IMR-90 (cell line): ENCODE data around the gene ZNF236. TPM values are rescaled to one million over a fixed set of nuclear protein-coding genes. Genes with fewer than 3 reads are reported as not detected.

Experiments used
- ATAC-seq: fragments of 200-7000 bp; cut with Tn5 transposase; 2 replicates; pipeline ENCODE4 v1.9.1; 2020; ENCODE audit warnings: low read depth, mild to moderate bottlenecking, moderate library complexity
- BruUV-seq: library from RNA; stranded (reverse); fragments of 400-500 nt; replicated peaks from 2 replicates; lab custom pipeline; 2021; lab: Mats Ljungman, UMichigan
- CTCF ChIA-PET: fragments of 300-600 bp; formaldehyde crosslinking; extraction: SDS; loops from one replicate; lab custom pipeline; 2021; ENCODE audit warnings: antibody characterized with exemption; lab: Yijun Ruan, JAX
- POLR2A ChIA-PET: fragments of 300-600 bp; sonication (Branson Sonifier 250); formaldehyde crosslinking; loops from one replicate; lab custom pipeline; 2022; ENCODE audit warnings: antibody characterized with exemption; ENCODE audit not compliant: unreplicated experiment; lab: Charles Lee
- DNase-seq: peaks from one replicate; pipeline ENCODE4 v3.0.0; 2013
- H2AFZ ChIP-seq: replicated peaks from 2 replicates; pipeline ENCODE3; 2013; ENCODE audit warnings: low read length, mild to moderate bottlenecking; ENCODE audit not compliant: poor library complexity
- H2AK5ac ChIP-seq: 2 replicates; pipeline ENCODE4 v1.6.1; 2013; ENCODE audit warnings: low read depth, low read length, inconsistent platforms
- H2AK9ac ChIP-seq: replicated peaks from 2 replicates; pipeline ENCODE3; 2013; ENCODE audit warnings: mild to moderate bottlenecking, low read depth, low read length, moderate library complexity; ENCODE audit not compliant: poor library complexity
- H2BK120ac ChIP-seq: 2 replicates; pipeline ENCODE4 v1.6.1; 2013; ENCODE audit warnings: low read depth, low read length, inconsistent platforms
- H2BK15ac ChIP-seq: 3 replicates; pipeline ENCODE4 v1.6.1; 2013; ENCODE audit warnings: low read depth, low read length, inconsistent platforms
- H2BK20ac ChIP-seq: 2 replicates; pipeline ENCODE4 v1.6.1; 2013; ENCODE audit warnings: low read depth, mild to moderate bottlenecking, inconsistent platforms, low read length, moderate library complexity
- H2BK5ac ChIP-seq: 2 replicates; pipeline ENCODE4 v1.6.1; 2013; ENCODE audit warnings: mild to moderate bottlenecking, low read depth, low read length, inconsistent platforms; ENCODE audit not compliant: poor library complexity, severe bottlenecking
- H3K14ac ChIP-seq: replicated peaks from 2 replicates; pipeline ENCODE4 v1.6.1; 2013; ENCODE audit warnings: low read depth, low read length, inconsistent platforms
- H3K18ac ChIP-seq: 2 replicates; pipeline ENCODE4 v1.6.1; 2013; ENCODE audit warnings: low read depth, low read length, control low read depth
- H3K23ac ChIP-seq: 2 replicates; pipeline ENCODE4 v1.6.1; 2013; ENCODE audit warnings: low read depth, low read length, inconsistent platforms
- H3K27ac ChIP-seq: 2 replicates; pipeline ENCODE4 v1.5.1; 2013; ENCODE audit warnings: mild to moderate bottlenecking, control low read depth, low read length; ENCODE audit not compliant: insufficient read depth
- H3K27me3 ChIP-seq: 2 replicates; pipeline ENCODE4 v1.6.1; 2013; ENCODE audit warnings: low read length; ENCODE audit not compliant: control insufficient read depth, insufficient read depth
- H3K36me3 ChIP-seq: 2 replicates; pipeline ENCODE4 v1.6.1; 2013; ENCODE audit warnings: low read length, mixed read lengths; ENCODE audit not compliant: control insufficient read depth, insufficient read depth
- H3K4ac ChIP-seq: 2 replicates; pipeline ENCODE4 v1.6.1; 2013; ENCODE audit warnings: low read depth, low read length, inconsistent platforms
- H3K4me1 ChIP-seq: 2 replicates; pipeline ENCODE4 v1.6.1; 2013; ENCODE audit warnings: low read length, mixed read lengths; ENCODE audit not compliant: control insufficient read depth, insufficient read depth
- H3K4me2 ChIP-seq: 2 replicates; pipeline ENCODE4 v1.6.1; 2013; ENCODE audit warnings: low read depth, mild to moderate bottlenecking, control low read depth, low read length, moderate library complexity
- H3K4me3 ChIP-seq: 2 replicates; pipeline ENCODE4 v1.5.1; 2013; ENCODE audit warnings: low read depth, mild to moderate bottlenecking, control low read depth, low read length, moderate library complexity; ENCODE audit not compliant: insufficient read depth
- H3K56ac ChIP-seq: 2 replicates; pipeline ENCODE4 v1.6.1; 2013; ENCODE audit warnings: low read length, inconsistent platforms; ENCODE audit not compliant: insufficient read depth; ENCODE audit errors: extremely low read depth
- H3K79me1 ChIP-seq, 2 experiments: 2 replicates each; pipeline ENCODE4 v1.6.1; 2013; ENCODE audit warnings: low read length in 2 of 2, inconsistent platforms in 1 of 2, low read depth in 1 of 2
- H3K9ac ChIP-seq: 2 replicates; pipeline ENCODE4 v1.6.1; 2013; ENCODE audit warnings: low read depth, low read length, control low read depth
- H3K9me1 ChIP-seq: 2 replicates; pipeline ENCODE4 v1.6.1; 2013; ENCODE audit warnings: low read length, inconsistent platforms; ENCODE audit not compliant: insufficient read depth
- H3K9me3 ChIP-seq: 2 replicates; pipeline ENCODE4 v1.6.1; 2013; ENCODE audit warnings: low read length; ENCODE audit not compliant: control insufficient read depth, insufficient read depth
- H4K20me1 ChIP-seq: 2 replicates; pipeline ENCODE4 v1.6.1; 2013; ENCODE audit warnings: low read length, inconsistent platforms; ENCODE audit not compliant: insufficient read depth
- H4K5ac ChIP-seq: 2 replicates; pipeline ENCODE4 v1.6.1; 2013; ENCODE audit warnings: mild to moderate bottlenecking, low read depth, low read length, control low read depth
- H4K8ac ChIP-seq, 2 experiments: 2 replicates each; pipeline ENCODE4 v1.6.1; 2013; ENCODE audit warnings: low read depth in 2 of 2, low read length in 2 of 2, control low read depth in 1 of 2, inconsistent platforms in 1 of 2
- H4K91ac ChIP-seq: 2 replicates; pipeline ENCODE4 v1.6.1; 2013; ENCODE audit warnings: low read depth, low read length, inconsistent platforms; ENCODE audit not compliant: insufficient read depth
- BHLHE40 ChIP-seq: fragments of 150-350 bp; IDR thresholded peaks from 2 replicates; pipeline ENCODE4 v1.6.1; 2016; ENCODE audit warnings: mild to moderate bottlenecking, low read depth, low read length
- CEBPB ChIP-seq: IDR thresholded peaks from 2 replicates; pipeline ENCODE4 v1.6.1; 2012; ENCODE audit warnings: low read depth, low read length, improper control_type of control experiment
- CHD1 ChIP-seq: IDR thresholded peaks from 2 replicates; pipeline ENCODE4 v1.6.1; 2012; ENCODE audit warnings: low read depth, low read length, improper control_type of control experiment
- CTCF ChIP-seq: conservative IDR thresholded peaks from 2 replicates; pipeline ENCODE4 v1.5.1; 2012; ENCODE audit warnings: mild to moderate bottlenecking, low read depth, low read length, improper control_type of control experiment
- FOS ChIP-seq: fragments of 150-350 bp; IDR thresholded peaks from 2 replicates; pipeline ENCODE4 v1.6.1; 2016; ENCODE audit warnings: low read depth, low read length
- MAFK ChIP-seq: IDR thresholded peaks from 2 replicates; pipeline ENCODE4 v1.6.1; 2012; ENCODE audit warnings: low read depth, low read length, improper control_type of control experiment
- MAZ ChIP-seq: IDR thresholded peaks from 2 replicates; pipeline ENCODE4 v1.6.1; 2012; ENCODE audit warnings: low read depth, mild to moderate bottlenecking, low read length, improper control_type of control experiment, moderate library complexity, borderline replicate concordance
- MXI1 ChIP-seq: IDR thresholded peaks from 2 replicates; pipeline ENCODE4 v1.6.1; 2012; ENCODE audit warnings: low read depth, mild to moderate bottlenecking, low read length, moderate library complexity, borderline replicate concordance
- NFE2L2 ChIP-seq: fragments of 150-350 bp; IDR thresholded peaks from 2 replicates; pipeline ENCODE4 v1.6.1; 2016; ENCODE audit warnings: low read depth, mild to moderate bottlenecking, low read length
- POLR2A ChIP-seq: IDR thresholded peaks from 2 replicates; pipeline ENCODE4 v1.6.1; 2012; ENCODE audit warnings: mild to moderate bottlenecking, low read depth, low read length
- RAD21 ChIP-seq: IDR thresholded peaks from 2 replicates; pipeline ENCODE4 v1.6.1; 2012; ENCODE audit warnings: low read length, improper control_type of control experiment
- RCOR1 ChIP-seq: IDR thresholded peaks from 2 replicates; pipeline ENCODE4 v1.6.1; 2012; ENCODE audit warnings: mild to moderate bottlenecking, low read length, improper control_type of control experiment; ENCODE audit not compliant: insufficient replicate concordance
- RFX5 ChIP-seq: IDR thresholded peaks from 2 replicates; pipeline ENCODE4 v1.8.0; 2012; ENCODE audit warnings: low read depth, mild to moderate bottlenecking, low read length, moderate library complexity
- SMC3 ChIP-seq: fragments of 150-350 bp; IDR thresholded peaks from 2 replicates; pipeline ENCODE4 v1.6.1; 2016; ENCODE audit warnings: low read depth, mild to moderate bottlenecking, antibody characterized with exemption, low read length, moderate library complexity
- USF2 ChIP-seq: fragments of 150-350 bp; IDR thresholded peaks from 2 replicates; pipeline ENCODE4 v1.6.1; 2017; ENCODE audit warnings: mild to moderate bottlenecking, antibody characterized with exemption, low read length, low read depth
- WGBS, 2 experiments: methylation state at CpG; one replicate each; pipeline versions ENCODE4 v1.1.5 to v1.1.7; 2013; ENCODE audit warnings: missing lambda C conversion rate in 2 of 2; ENCODE audit not compliant: insufficient read length in 1 of 2; ENCODE audit errors: extremely low coverage in 2 of 2; 5-methylcytosine and 5-hydroxymethylcytosine counted together
- dilution Hi-C: fragments of 300-500 bp; cut with HindIII; formaldehyde crosslinking; loops from one replicate; pipeline ENCODE4 v1.14.3; 2018; ENCODE audit warnings: low sequenced_read_pairs; ENCODE audit not compliant: unreplicated experiment
- in situ Hi-C: fragments of 300-500 bp; cut with MboI; formaldehyde crosslinking; loops from 3 replicates; pipeline ENCODE4 v1.14.3; 2019; ENCODE audit warnings: low sequenced_read_pairs, inconsistent platforms, mixed read lengths
- intact Hi-C: fragments of 100-400 bp; cut with micrococcal nuclease; formaldehyde crosslinking; loops from 2 replicates; pipeline ENCODE4 v1.10.0; 2022
- polyA plus RNA-seq, 3 experiments: library from polyadenylated mRNA; depleted of rRNA; stranded (reverse); fragments of >200 nt; gene quantifications; 2 replicates each; pipeline ENCODE4 v1.2.3, GENCODE V29; 2012; ENCODE audit warnings: low replicate concordance in 1 of 3
- total RNA-seq: library from RNA; depleted of rRNA; stranded (reverse); fragments of >200 nt; gene quantifications from 2 replicates; pipeline ENCODE4 v1.2.3, GENCODE V29; 2012
- TF ChIP-seq, protein P1 (sequence below): fragments of 150-350 bp; IDR thresholded peaks from 2 replicates; pipeline ENCODE4 v1.6.1; 2016; ENCODE audit warnings: low read depth, mild to moderate bottlenecking, low read length, moderate library complexity, borderline replicate concordance

The ZNF236 gene
- total and polyA plus RNA-seq, 2 of the 4 experiments (the other 2 are of a cell fraction) = 3.6 to 9.7 TPM

DNA sequence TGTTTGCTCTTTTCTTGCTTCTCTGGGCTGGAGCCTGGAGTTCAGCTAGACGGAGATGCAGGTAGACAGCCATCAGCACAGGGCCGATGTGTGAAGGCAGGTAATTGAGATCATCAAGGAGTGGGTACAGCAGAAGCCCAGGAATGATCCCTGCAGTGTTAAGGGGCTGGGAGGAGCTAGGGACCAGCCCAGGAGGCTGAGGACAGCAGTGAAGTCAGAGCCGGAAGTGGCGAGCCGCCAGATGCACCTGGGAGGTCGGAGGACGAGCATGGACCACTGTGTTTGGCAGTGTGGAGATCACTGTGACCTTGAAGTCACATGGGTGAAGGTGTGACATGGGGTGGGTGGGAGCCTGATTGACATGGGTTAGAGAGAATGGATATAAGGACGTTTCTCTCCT, 6.2 kb upstream of the ZNF236 start:
- no peak overlapping the region for H3K18ac ChIP-seq
- no peak overlapping the region for H3K56ac ChIP-seq
- WGBS, 2 experiments = 100% methylated on average over 6 of the region's 8 CpGs; no CpG with 5 or more reads in 1 of the 2 experiments
- H2BK5ac ChIP-seq = no peak overlapping the region
- H4K91ac ChIP-seq = no peak overlapping the region
- no peak overlapping the region for H3K9ac ChIP-seq
- H2AFZ ChIP-seq = no peak overlapping the region
- no peak overlapping the region for H3K14ac ChIP-seq
- ChIA-PET POLR2A (no interaction called here), CTCF (no interaction called here)
- no peak overlapping the region for H2BK20ac ChIP-seq
- dilution Hi-C loops = no loop called here
- no peak overlapping the region for H2BK15ac ChIP-seq
- peaks cover 20 to 38% of the 10 kb centered on the region in 2 experiments for H3K79me1 ChIP-seq
- no peaks in the 10 kb centered on the region for H3K27me3 ChIP-seq
- peaks cover 13% of the 10 kb centered on the region for H3K36me3 ChIP-seq
- intact Hi-C loops = no loop called here
- TF ChIP-seq, protein P1, sequence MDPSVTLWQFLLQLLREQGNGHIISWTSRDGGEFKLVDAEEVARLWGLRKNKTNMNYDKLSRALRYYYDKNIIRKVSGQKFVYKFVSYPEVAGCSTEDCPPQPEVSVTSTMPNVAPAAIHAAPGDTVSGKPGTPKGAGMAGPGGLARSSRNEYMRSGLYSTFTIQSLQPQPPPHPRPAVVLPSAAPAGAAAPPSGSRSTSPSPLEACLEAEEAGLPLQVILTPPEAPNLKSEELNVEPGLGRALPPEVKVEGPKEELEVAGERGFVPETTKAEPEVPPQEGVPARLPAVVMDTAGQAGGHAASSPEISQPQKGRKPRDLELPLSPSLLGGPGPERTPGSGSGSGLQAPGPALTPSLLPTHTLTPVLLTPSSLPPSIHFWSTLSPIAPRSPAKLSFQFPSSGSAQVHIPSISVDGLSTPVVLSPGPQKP = no peak
- TF ChIP-seq RCOR1 = no peak
- no peak for TF ChIP-seq BHLHE40
- no peak for TF ChIP-seq FOS
- no peak for TF ChIP-seq MAZ
- no peak for TF ChIP-seq NFE2L2
- no peak for TF ChIP-seq SMC3
- no peak for TF ChIP-seq CHD1
- TF ChIP-seq RAD21 = no peak
- TF ChIP-seq CTCF = no peak
- TF ChIP-seq MAFK = no peak
- TF ChIP-seq POLR2A = no peak
- no peak for TF ChIP-seq CEBPB
- no peak for TF ChIP-seq RFX5
- TF ChIP-seq MXI1 = no peak
- TF ChIP-seq USF2 = no peak
- DNase-seq (no peak), ATAC-seq (no peak)
- in situ Hi-C loops = loop anchor here (25.0 kb wide), 1 partner anchor 396 kb away; no protein-coding TSS in a partner anchor
- H3K4ac ChIP-seq = no peak overlapping the region
- no peak overlapping the region for H3K4me2 ChIP-seq
- H3K4me3 ChIP-seq = no peak overlapping the region
- H4K20me1 ChIP-seq = 0 out of 2 replicates have a peak, but pooled peaks cover 8% of the 10 kb centered on the region
- no TSS peak for BruUV-seq
- no peak overlapping the region for H2AK5ac ChIP-seq
- no peak overlapping the region for H3K27ac ChIP-seq
- H4K5ac ChIP-seq = no peak overlapping the region
- peaks cover 11% of the 10 kb centered on the region; the same call in 1 of the 2 replicates for H3K9me1 ChIP-seq
- H2BK120ac ChIP-seq = no peak overlapping the region
- H3K23ac ChIP-seq = no peak overlapping the region
- no peak overlapping the region for H4K8ac ChIP-seq
- H2AK9ac ChIP-seq = no peak overlapping the region
- H3K4me1 ChIP-seq = peaks cover 1% of the 10 kb centered on the region; the same call in 1 of the 2 replicates
- no peaks in the 10 kb centered on the region for H3K9me3 ChIP-seq
